ENCODE results near the gene COLEC11. TPM values are rescaled to one million over a fixed set of nuclear protein-coding genes. Genes with fewer than 3 reads are reported as not detected.

The COLEC11 gene
- total and polyA plus RNA-seq, 9 of the 15 experiments (the other 6 are each of a cell fraction or from before 2014, with no cell fraction given): 0.32 to 4.3 (median 1.8) TPM

- WGBS (ENCODE audit: insufficient coverage, low coverage, missing lambda C conversion rate): 8% methylated on average over 11 of the region's 15 CpGs
- no peak for FAIRE-seq
- no peak overlapping the region for H2AFZ ChIP-seq (ENCODE audit: low read depth, low read length)
Measured at GRCh38 chr2:3631161-3631850, 36.4 kb downstream of the COLEC11 start.

More at GRCh38 chr2:3631161-3631850, 36.4 kb downstream of the COLEC11 start:
- BruUV-seq (replicated peaks): no TSS peak
- TF ChIP-seq CHD2 (IDR thresholded peaks at IDR 0.05; ENCODE audit: low read depth, low read length) (no peak), TRIM28 (IDR thresholded peaks at IDR 0.05) (no peak), ZBTB43 (CRISPR knock-in tag; IDR thresholded peaks at IDR 0.05) (no peak), GTF3C2 (IDR thresholded peaks at IDR 0.05; ENCODE audit: borderline replicate concordance, extremely low read depth, insufficient read length) (no peak), NELFE (IDR thresholded peaks at IDR 0.05; ENCODE audit: insufficient read depth, insufficient read length) (no peak)
- ChIA-PET CTCF (ENCODE audit: low intra/inter-chr PET ratio) (no interaction called here), POLR2A (no interaction called here)
- in situ Hi-C loops (cut with MboI) (no loop called here), intact Hi-C loops (cut with micrococcal nuclease) (no loop called here)
- H4K20me1 ChIP-seq (replicated peaks; ENCODE audit: control insufficient read depth, insufficient read depth, low read length): no peaks in the 10 kb centered on the region; the same call in none of the 2 replicates
- H3K79me2 ChIP-seq (ENCODE audit: control insufficient read depth, insufficient read depth, low read length): no peaks in the 10 kb centered on the region
- H3K9ac ChIP-seq (ENCODE audit: insufficient read depth in 1 of 2, low read depth in 2 of 2, low read length in 2 of 2): no peak overlapping the region
- peaks cover 31 to 60% of the 10 kb centered on the region in 2 experiments for H3K27me3 ChIP-seq (ENCODE audit: control insufficient read depth in 2 of 2, insufficient read depth in 2 of 2, low read length in 2 of 2)
- no peak overlapping the region for H3K4me2 ChIP-seq (ENCODE audit: insufficient read depth, low read length)
- DNase-seq (ENCODE audit: extremely low read depth in 1 of 4, low spot score in 3 of 4) (no peak), ATAC-seq (no peak)
- H3K4me3 ChIP-seq: no peak overlapping the region
- H3K4me1 ChIP-seq (replicated peaks in 1 of 2; ENCODE audit: control insufficient read depth in 2 of 2, insufficient read depth in 2 of 2, low read length in 2 of 2): peaks cover 0 to 19% of the 10 kb centered on the region in 2 experiments; a peak in 2 of 5 replicates
- no peak overlapping the region for H3K27ac ChIP-seq (ENCODE audit: extremely low read depth, low read depth, low read length)
- 0 out of 2 replicates have a peak, but pooled peaks cover under 1% of the 10 kb centered on the region for H3K9me3 ChIP-seq (replicated peaks; ENCODE audit: control insufficient read depth, insufficient read depth, low read depth, low read length)
- H3K36me3 ChIP-seq (ENCODE audit: control insufficient read depth, insufficient read depth, low read length): no peaks in the 10 kb centered on the region
- no peaks in the 10 kb centered on the region for H3K9me1 ChIP-seq (ENCODE audit: control insufficient read depth, insufficient read depth, low read length)
